Epithelial cell of proximal tubule (primary cell): ENCODE results near the gene NCAPD3. TPM values are rescaled to one million over a fixed set of nuclear protein-coding genes. Genes with fewer than 3 reads are reported as not detected.
"Not testable (repeated sequence)": the region's sequence is repeated elsewhere in the genome, so short reads cannot be mapped to it uniquely, and the experiment has no call there.

Source experiments
- DNase-seq: peaks from one replicate; pipeline ENCODE4 v3.0.0-alpha.2; 2011; ENCODE audit warnings: low read depth
- H3K4me3 ChIP-seq: 2 replicates; pipeline ENCODE4 v1.5.1; 2011; ENCODE audit warnings: low read depth, mild to moderate bottlenecking, low read length
- CTCF ChIP-seq: conservative IDR thresholded peaks from 2 replicates; pipeline ENCODE4 v1.5.1; 2012; ENCODE audit warnings: low read depth, mild to moderate bottlenecking, low read length
- total RNA-seq: library from RNA; depleted of rRNA; stranded (reverse); fragments of >200 nt; gene quantifications from 2 replicates; pipeline ENCODE4 v1.2.3, GENCODE V29; 2015

The NCAPD3 gene
- total RNA-seq, 1 donor from 2014 or later, result 16.2 TPM

- H3K4me3 ChIP-seq, result no peak overlapping the region
- DNase-seq, result no peak
- no peak for TF ChIP-seq CTCF
Observed at GRCh38 chr11:134205729-134206128, 18.0 kb downstream of the NCAPD3 start.

- no peak for DNase-seq
- H3K4me3 ChIP-seq, result no peak overlapping the region
- no peak for TF ChIP-seq CTCF
Observed at GRCh38 chr11:134202661-134203060, 21.1 kb downstream of the NCAPD3 start.

GRCh38 chr11:134200688-134201087, 23.1 kb downstream of the NCAPD3 start:
- no peak overlapping the region for H3K4me3 ChIP-seq
- no peak for DNase-seq
- TF ChIP-seq CTCF, result no peak

- DNase-seq, result no peak
- no peak for TF ChIP-seq CTCF
- H3K4me3 ChIP-seq, result no peak overlapping the region
Observed at GRCh38 chr11:134199531-134199930, 24.2 kb downstream of the NCAPD3 start.

GRCh38 chr11:134196756-134197155, 27.0 kb downstream of the NCAPD3 start:
- DNase-seq, result no peak
- no peak for TF ChIP-seq CTCF
- H3K4me3 ChIP-seq, result no peak overlapping the region

GRCh38 chr11:134188092-134188491, 35.7 kb downstream of the NCAPD3 start:
- H3K4me3 ChIP-seq, DNase-seq: not testable (repeated sequence)

GRCh38 chr11:134181707-134182106, 42.1 kb downstream of the NCAPD3 start:
- no peak for TF ChIP-seq CTCF
- no peak overlapping the region for H3K4me3 ChIP-seq
- no peak for DNase-seq

- TF ChIP-seq CTCF, result no peak
- H3K4me3 ChIP-seq, result no peak overlapping the region
- DNase-seq, result no peak
Observed at GRCh38 chr11:134178032-134178674, 45.6 kb downstream of the NCAPD3 start.
